GM19467 (cell line): Measurements from ENCODE around the gene GBX2.

Source experiments
- ATAC-seq: cut with Tn5 transposase; IDR thresholded peaks from one replicate; pipeline ENCODE4 v1.9.1; 2021; ENCODE audit warnings: mild to moderate bottlenecking, moderate library complexity; ENCODE audit not compliant: unreplicated experiment

GBX2 gene

DNA sequence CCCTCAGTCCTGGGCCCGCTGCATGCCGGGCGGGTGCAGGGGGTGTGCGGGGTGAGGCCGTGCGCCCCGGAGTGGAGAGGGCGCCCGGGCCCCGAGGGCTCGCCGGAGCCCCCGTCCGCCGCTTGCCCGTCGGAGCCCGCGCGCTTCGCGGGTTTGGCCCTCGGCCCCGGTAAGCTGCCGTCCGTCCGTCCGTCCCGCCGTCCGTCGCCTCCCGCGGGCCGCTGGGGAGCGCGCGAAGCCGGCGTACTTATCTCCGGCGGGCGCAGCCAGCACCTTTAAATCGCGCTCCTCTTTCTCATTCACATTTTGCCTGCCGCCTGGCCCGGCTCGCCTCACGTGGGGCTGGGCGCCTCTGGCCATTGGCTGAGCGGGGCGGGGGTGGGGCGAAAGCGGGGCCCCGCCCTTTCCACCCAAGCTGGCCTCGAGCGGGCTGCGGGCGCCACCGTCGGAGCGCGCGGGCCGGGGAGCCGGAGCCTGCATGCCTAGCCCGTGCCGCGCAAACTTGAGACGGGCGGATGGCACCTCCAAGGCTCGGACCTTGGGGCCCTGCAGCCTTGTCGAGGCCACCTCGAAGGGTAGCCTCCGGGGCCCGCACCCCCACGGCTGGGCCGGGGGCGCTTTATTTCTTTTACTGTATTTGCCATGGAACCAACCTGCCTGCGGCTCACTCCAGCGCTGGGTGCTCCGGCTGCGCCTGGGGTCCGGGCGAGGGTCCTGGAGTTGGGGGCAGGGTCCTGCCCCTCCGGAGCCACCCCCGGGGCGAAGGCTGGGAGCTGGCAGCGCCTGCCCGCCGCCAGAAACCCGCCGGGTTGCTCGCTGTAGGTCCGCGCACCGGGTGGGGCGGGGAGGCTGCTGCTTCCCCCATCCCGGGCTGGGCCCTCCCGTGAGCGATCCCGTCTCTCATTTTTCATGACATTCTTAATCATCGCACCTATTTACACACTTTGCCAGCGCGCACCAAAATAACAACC is at the start of gene GBX2:
TSS of gene GBX2 (minus strand) at position 277 of the 971 bp plus-strand sequence. CDS start 415 bp downstream, outside the sequence.
- no peak for ATAC-seq

DNA sequence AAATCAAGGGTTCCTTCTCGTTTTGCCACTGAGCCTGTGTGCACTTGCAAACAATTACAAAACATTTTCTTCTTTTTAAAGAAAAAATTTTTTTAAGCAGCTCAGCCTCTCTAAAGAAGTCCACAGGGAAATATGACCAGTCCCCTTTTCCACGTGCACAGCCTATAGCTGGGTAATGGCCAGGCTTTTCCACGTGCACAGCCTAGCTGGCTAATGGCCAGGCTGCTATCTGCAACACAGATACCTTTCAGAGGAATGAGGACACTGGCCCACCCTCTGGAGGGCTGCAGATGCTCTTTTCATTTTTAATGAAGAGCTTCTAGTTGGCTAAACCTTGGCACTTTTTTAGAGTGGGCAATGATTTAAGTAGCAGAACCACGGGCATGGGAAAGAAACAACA is 49.7 kb upstream of the GBX2 start:
- ATAC-seq = no peak

GRCh38 chr2:236216711-236217110 is 48.5 kb upstream of the GBX2 start:
- no peak for ATAC-seq

GRCh38 chr2:236215761-236216333 is 47.7 kb upstream of the GBX2 start:
- ATAC-seq = no peak

GRCh38 chr2:236215196-236215595 is 47.0 kb upstream of the GBX2 start:
- ATAC-seq = no peak

DNA sequence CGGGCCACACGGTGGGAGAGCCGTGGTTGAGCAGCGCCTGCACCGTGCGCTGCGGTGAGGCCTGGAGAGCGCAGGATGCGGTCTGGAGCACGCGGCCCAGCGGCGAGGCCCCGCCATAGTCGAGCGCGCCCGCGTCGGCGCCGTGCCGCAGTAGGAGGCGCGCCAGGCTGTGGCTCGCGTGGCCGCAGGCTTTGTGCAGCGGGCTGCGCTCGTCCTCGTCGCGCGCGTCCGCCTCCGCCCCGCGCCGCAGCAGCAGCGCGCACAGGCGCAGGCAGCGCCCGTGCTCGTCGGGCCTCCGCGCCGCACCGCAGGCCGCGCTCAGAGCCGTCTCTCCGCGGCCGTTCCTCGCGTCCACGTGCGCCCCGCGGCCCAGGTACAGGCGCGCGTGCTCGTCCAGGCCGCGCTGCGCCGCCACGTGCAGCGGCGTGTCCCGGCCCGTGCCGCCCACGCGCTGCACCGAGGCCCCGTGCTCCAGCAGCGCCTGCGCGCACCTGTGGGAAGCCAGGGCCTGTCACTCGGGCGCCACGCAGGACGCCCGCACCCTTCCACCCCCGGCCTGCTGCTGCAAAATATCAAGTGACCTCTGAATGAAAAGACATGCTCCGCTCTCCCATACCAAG is 46.3 kb upstream of the GBX2 start:
- ATAC-seq = no peak

DNA sequence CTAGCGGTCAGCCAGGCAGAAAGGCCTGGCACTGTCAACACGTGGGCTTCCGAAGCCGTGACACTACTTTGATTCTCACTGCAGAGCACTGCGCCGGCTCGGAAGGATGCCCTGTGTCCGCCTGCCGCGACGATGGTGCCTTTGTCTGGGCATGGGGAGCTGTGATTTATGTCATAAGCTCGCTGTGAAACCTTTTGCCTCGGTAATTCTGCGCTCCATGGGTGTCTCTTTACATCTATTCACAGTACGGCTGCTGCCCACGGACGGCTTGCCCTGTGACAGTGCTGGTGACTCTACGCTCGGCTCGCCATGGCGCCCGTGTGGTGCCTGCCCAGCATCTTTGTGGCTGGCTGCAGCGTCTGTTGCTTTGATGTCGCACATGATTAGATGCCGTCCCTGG is 43.1 kb upstream of the GBX2 start:
- no peak for ATAC-seq

DNA sequence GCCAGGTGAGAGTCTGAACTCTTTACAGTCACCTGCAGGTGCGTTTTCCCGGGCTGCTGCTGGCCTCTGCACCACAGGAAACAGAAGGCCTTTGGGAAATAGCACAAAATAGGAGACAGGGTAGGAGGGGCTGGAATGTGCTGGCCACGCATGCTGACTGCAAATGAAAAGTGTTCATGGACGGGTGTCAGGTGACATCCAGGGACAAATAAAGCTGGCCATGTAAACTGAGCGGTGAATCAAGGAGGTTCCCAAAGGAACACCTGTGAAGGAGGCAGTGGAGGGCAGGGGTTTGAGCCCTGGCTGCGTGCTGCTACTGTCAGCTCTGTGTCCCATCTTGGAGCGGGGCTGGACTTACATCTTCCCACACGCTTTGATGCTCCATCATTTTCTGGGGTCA is 42.4 kb upstream of the GBX2 start:
- ATAC-seq = no peak

GRCh38 chr2:236209996-236210395 is 41.8 kb upstream of the GBX2 start:
- ATAC-seq = no peak

- ATAC-seq = no peak
Observed at GRCh38 chr2:236209535-236209934, 41.3 kb upstream of the GBX2 start.

DNA sequence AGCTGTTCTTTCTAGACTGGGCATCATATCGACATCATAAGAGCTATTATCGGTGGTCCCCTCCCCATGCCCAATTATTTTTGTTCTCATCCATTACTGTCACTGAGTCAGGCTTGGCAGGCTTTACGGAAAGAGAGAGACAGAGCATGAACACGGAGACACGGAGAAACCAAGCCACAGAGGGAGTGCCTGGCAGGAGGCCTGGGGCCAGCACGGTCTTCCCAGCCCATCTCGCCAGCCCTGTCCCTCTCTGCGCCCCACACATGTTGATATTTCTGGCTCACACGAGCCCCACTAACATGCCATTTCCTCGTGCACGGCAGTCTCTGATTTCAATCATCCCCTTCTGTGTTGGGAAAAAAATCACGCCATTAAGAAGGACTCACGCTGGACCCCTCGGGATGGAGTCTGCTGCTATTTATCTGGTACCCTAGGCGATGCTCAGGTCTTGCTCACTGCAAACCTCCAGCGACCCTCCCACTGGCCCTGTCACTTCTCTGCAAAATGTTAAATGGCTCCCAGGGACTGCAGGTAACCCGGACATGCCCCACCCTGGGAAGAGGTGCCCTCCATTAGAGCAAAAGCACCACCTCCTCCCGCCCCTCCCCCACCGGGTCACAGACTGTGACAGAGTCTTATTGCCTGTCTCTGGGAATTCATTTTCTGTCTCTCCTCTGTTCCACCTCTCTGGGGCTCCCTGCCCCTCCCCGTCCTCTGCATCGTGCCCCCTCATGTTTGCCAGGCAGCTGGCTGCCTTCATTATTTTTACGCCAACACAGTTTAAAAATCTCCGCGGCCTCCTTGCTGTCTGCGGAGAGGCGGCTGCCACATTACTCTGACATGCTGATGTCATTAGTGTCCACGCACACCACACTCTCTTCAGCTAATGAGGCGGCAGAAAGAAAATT is 40.1 kb upstream of the GBX2 start:
- ATAC-seq = no peak

DNA sequence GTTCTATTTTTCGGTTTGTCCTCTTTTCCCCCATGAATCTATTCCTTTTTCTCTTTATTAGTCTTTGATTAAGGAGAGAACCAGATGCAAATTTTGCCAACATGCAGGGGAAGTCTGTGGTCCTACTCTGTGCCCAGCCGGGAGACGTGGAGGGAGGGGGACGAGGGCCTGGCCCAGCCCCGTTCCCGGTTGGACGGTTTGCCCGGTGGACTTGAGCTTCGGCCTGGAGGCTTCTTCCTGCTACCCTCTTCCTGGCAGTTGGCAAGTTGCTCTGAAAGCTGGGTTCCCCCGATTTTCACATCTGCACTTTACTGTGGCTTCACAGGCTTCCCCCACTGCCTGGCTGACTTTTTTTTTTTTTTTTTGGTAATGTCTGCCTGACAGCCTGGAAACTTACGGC is 39.3 kb upstream of the GBX2 start:
- ATAC-seq = no peak

DNA sequence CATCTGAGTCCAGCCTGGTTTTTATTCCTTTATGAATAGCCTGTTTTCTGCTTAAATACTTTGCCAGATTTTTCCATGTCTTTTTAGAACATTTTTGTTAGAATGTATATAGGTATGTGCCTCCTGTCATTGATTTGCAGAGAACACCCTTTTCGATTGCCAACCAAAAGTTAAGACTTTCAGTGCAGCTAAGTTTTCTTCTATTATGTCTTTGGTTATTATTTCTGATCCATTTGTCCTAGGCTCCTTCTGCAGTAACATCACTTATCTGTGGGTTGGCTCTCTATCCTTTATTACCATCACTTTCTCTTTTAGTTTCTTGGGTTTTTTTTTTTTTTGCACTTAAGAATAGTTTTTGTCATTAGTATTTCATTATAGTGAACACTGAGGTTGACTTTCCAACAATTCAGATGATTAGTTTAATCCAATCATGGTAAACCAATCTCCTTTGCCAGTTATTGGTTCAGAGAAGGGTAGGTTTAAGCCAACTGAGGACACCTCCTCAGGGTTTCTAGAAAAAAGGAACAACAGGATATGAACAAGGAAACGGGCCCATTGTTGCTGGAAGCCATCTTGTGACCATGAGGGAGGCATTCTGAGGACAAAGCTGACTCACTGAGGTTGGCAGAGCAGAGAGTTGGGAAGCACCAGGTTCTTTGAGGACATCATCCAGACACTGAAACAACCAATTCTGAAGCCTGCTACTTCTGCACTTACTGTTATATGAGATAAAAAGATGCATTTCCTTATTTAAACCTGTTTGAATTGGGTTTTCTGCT is 37.9 kb upstream of the GBX2 start:
- no peak for ATAC-seq

DNA sequence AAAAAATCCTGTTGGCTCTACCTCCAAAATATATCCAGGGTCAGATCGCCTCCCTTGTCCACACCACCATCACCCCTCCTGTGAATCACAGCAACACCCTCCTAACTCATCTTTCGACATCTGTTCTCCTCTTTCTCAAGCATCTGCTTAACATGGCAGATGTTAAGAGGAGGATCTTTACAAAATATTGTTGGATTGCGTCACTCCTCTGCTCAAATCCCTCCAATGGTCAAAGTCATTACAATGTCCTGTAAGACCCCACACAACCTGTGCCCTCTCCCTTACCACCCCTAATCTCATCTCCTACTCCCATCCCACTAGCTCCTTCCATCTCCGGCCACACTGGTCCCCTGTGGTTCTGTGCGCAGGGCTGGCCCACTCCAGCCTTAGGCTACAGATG is 36.8 kb upstream of the GBX2 start:
- ATAC-seq = no peak

- no peak for ATAC-seq
Observed at GRCh38 chr2:236200378-236200777, 32.2 kb upstream of the GBX2 start.

GRCh38 chr2:236196366-236196765 is 28.2 kb upstream of the GBX2 start:
- ATAC-seq = no peak

- no peak for ATAC-seq
Observed at GRCh38 chr2:236195726-236196125, 27.5 kb upstream of the GBX2 start.

GRCh38 chr2:236194786-236195185 is 26.6 kb upstream of the GBX2 start:
- no peak for ATAC-seq

DNA sequence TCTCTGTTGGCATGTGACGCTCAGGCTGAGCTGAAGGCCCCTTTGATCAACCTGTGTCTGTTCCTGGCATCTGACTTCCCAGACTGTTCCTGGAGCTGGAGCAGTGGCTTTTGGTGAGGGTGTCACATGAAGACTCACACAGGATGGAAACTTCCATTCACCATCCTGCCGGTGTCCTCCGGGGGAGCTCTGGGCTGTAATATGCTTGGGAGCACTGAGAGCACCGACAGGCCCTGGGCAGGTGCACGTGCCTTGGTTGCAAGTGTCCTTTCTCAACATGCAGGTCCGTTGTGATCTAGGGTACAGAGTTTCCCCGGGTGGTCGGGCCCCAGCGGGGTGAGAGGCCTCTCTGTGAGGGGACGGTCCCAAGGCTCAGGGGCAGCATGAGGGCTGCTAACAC is 24.8 kb upstream of the GBX2 start:
- no peak for ATAC-seq

GRCh38 chr2:236190674-236191073 is 22.5 kb upstream of the GBX2 start:
- ATAC-seq = no peak
